Osteoblast (primary cell): ENCODE results near the gene TTC28. TPM values are rescaled to one million over a fixed set of nuclear protein-coding genes. Genes with fewer than 3 reads are reported as not detected.

Experiments used
- DNase-seq: peaks from one replicate; pipeline ENCODE4 v3.0.0; 2011; ENCODE audit warnings: low spot score, mixed read lengths; ENCODE audit not compliant: insufficient read length; ENCODE audit errors: missing footprints
- H2AFZ ChIP-seq: 2 replicates; pipeline ENCODE4 v1.6.0; 2011; ENCODE audit warnings: mild to moderate bottlenecking, low read length
- H3K27ac ChIP-seq: 2 replicates; pipeline ENCODE4 v1.5.1; 2011; ENCODE audit warnings: mild to moderate bottlenecking, low read depth, low read length, moderate library complexity
- H3K27me3 ChIP-seq: 2 replicates; pipeline ENCODE4 v1.6.0; 2012; ENCODE audit warnings: mild to moderate bottlenecking, control low read depth, inconsistent platforms, low read length, moderate library complexity; ENCODE audit not compliant: insufficient read depth
- H3K36me3 ChIP-seq: 2 replicates; pipeline ENCODE4 v1.5.1; 2011; ENCODE audit warnings: mild to moderate bottlenecking, low read length, control low read depth, moderate library complexity; ENCODE audit not compliant: insufficient read depth
- H3K4me1 ChIP-seq: 2 replicates; pipeline ENCODE4 v1.5.1; 2011; ENCODE audit warnings: mild to moderate bottlenecking, low read length, control low read depth, moderate library complexity; ENCODE audit not compliant: insufficient read depth
- H3K4me2 ChIP-seq: 2 replicates; pipeline ENCODE4 v1.6.0; 2011; ENCODE audit warnings: mild to moderate bottlenecking, low read length; ENCODE audit not compliant: insufficient read depth
- H3K4me3 ChIP-seq: fragments of 200-600 bp; sonication (generic); 3 replicates; pipeline ENCODE4 v1.5.1; 2012; ENCODE audit warnings: mild to moderate bottlenecking, low read length, inconsistent platforms; ENCODE audit not compliant: insufficient read depth
- H3K79me2 ChIP-seq: 2 replicates; pipeline ENCODE4 v1.6.0; 2012; ENCODE audit warnings: mild to moderate bottlenecking, low read length, control low read depth, inconsistent platforms; ENCODE audit not compliant: insufficient read depth
- H3K9me3 ChIP-seq: 2 replicates; pipeline ENCODE4 v1.5.1; 2011; ENCODE audit warnings: low read depth, low read length, control low read depth
- H4K20me1 ChIP-seq: 2 replicates; pipeline ENCODE4 v1.6.0; 2012; ENCODE audit warnings: mild to moderate bottlenecking, low read length, control low read depth; ENCODE audit not compliant: insufficient read depth
- total RNA-seq: library from RNA; depleted of rRNA; stranded (reverse); fragments of >200 nt; gene quantifications from 2 replicates; pipeline ENCODE4 v1.2.3, GENCODE V29; 2012
- TF ChIP-seq, protein P1 (sequence below): IDR thresholded peaks from 2 replicates; pipeline ENCODE4 v1.5.1; 2011; ENCODE audit warnings: mild to moderate bottlenecking, low read depth, low read length, moderate library complexity; ENCODE audit errors: extremely low read depth

Gene TTC28
- total RNA-seq, 1 donor = 48.1 TPM

DNA sequence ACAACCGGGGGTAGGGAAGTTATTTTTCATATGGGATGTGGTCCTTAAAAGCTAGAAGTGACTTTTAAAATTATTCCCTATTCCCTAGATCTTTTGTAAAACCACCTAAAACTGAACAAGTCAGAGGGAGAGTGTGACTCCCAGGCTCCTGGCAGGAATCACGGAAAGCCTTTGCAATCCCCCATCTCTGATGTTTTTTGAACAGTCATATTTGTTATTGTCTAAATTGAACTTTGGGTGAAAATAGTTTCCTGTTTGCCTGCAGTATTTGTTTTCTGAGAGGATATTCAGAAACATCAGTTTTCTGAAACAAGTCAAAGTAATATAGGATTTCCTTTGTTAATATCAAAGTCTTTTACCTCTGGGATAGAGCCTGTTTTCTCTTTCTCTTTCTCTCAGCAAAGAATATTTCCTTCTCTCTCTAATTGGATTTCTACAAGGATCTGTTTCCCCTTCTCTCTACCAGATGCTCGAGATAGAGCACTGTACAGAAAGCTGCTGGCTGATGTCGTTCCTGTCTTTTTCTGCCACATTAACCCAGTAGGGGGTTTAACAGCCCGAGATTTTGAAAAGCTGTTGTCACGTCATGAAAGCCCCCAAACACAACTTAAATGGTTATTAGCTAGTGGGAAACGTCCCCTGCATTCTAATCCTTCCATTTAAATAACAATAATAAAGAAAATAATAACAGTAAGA, 628.4 kb downstream of the TTC28 start:
- no peaks in the 10 kb centered on the region for H3K79me2 ChIP-seq
- H3K36me3 ChIP-seq = no peaks in the 10 kb centered on the region
- H3K27ac ChIP-seq = no peak overlapping the region
- H3K9me3 ChIP-seq = no peaks in the 10 kb centered on the region
- H3K4me1 ChIP-seq = peaks cover 13% of the 10 kb centered on the region
- H3K27me3 ChIP-seq = no peaks in the 10 kb centered on the region
- no peaks in the 10 kb centered on the region for H4K20me1 ChIP-seq
- no peak for DNase-seq
- H3K4me3 ChIP-seq = no peak overlapping the region
- no peak overlapping the region for H3K4me2 ChIP-seq
- TF ChIP-seq, protein P1, sequence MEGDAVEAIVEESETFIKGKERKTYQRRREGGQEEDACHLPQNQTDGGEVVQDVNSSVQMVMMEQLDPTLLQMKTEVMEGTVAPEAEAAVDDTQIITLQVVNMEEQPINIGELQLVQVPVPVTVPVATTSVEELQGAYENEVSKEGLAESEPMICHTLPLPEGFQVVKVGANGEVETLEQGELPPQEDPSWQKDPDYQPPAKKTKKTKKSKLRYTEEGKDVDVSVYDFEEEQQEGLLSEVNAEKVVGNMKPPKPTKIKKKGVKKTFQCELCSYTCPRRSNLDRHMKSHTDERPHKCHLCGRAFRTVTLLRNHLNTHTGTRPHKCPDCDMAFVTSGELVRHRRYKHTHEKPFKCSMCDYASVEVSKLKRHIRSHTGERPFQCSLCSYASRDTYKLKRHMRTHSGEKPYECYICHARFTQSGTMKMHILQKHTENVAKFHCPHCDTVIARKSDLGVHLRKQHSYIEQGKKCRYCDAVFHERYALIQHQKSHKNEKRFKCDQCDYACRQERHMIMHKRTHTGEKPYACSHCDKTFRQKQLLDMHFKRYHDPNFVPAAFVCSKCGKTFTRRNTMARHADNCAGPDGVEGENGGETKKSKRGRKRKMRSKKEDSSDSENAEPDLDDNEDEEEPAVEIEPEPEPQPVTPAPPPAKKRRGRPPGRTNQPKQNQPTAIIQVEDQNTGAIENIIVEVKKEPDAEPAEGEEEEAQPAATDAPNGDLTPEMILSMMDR = no peak
- H2AFZ ChIP-seq = no peak overlapping the region

- no peak for DNase-seq
- no peak overlapping the region for H2AFZ ChIP-seq
- H3K4me2 ChIP-seq = no peak overlapping the region
- TF ChIP-seq, protein P1 = no peak
- peaks cover 4% of the 10 kb centered on the region for H3K4me1 ChIP-seq
- H3K4me3 ChIP-seq = no peak overlapping the region
- no peaks in the 10 kb centered on the region for H3K9me3 ChIP-seq
- no peak overlapping the region for H3K27ac ChIP-seq
- no peaks in the 10 kb centered on the region for H4K20me1 ChIP-seq
- H3K36me3 ChIP-seq = no peaks in the 10 kb centered on the region
- H3K79me2 ChIP-seq = no peaks in the 10 kb centered on the region
- no peaks in the 10 kb centered on the region for H3K27me3 ChIP-seq
These were observed 631.1 kb downstream of the TTC28 start for GRCh38 chr22:28048529-28048928.

DNA sequence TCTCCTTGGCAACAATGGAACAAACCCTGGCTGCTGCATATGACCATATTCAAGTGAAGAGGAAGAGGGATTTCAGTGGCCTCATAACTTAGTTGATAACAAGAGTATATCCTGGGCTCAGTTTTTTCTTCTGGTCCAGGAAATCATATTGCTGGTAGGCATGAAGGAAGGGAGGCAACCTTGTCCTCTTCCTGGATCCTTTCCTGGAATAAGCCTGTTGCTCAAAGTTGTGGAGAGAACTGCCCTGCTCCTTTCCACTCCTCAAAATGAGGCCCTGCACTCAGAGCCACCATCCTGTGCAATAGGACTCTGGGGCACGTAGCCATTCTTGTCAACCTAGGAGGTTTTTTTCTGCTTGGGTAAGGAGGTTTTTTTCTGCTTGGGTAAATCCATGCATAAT, 631.9 kb downstream of the TTC28 start:
- TF ChIP-seq, protein P1 = no peak
- H3K4me1 ChIP-seq = no peaks in the 10 kb centered on the region
- H2AFZ ChIP-seq = no peak overlapping the region
- H3K79me2 ChIP-seq = no peaks in the 10 kb centered on the region
- DNase-seq = no peak
- H3K27ac ChIP-seq = no peak overlapping the region
- H3K4me3 ChIP-seq = no peak overlapping the region
- H3K4me2 ChIP-seq = no peak overlapping the region
- no peaks in the 10 kb centered on the region for H3K27me3 ChIP-seq
- H3K36me3 ChIP-seq = no peaks in the 10 kb centered on the region
- H3K9me3 ChIP-seq = no peaks in the 10 kb centered on the region
- H4K20me1 ChIP-seq = no peaks in the 10 kb centered on the region

GRCh38 chr22:28046100-28046499, 633.5 kb downstream of the TTC28 start:
- no peaks in the 10 kb centered on the region for H4K20me1 ChIP-seq
- H3K4me2 ChIP-seq = no peak overlapping the region
- no peak overlapping the region for H3K27ac ChIP-seq
- H3K27me3 ChIP-seq = no peaks in the 10 kb centered on the region
- TF ChIP-seq, protein P1 = no peak
- H3K4me1 ChIP-seq = no peaks in the 10 kb centered on the region
- H3K79me2 ChIP-seq = no peaks in the 10 kb centered on the region
- no peaks in the 10 kb centered on the region for H3K9me3 ChIP-seq
- no peak overlapping the region for H2AFZ ChIP-seq
- no peaks in the 10 kb centered on the region for H3K36me3 ChIP-seq
- no peak overlapping the region for H3K4me3 ChIP-seq
- DNase-seq = no peak
